Vagina (tissue), 2 donors: ENCODE measurements around the gene CREM. TPM values are rescaled to one million over a fixed set of nuclear protein-coding genes. Genes with fewer than 3 reads are reported as not detected.

Experiments
- DNase-seq, 2 donors: peaks; one replicate each; pipeline ENCODE4 v3.0.0-alpha.2; 2017; ENCODE audit errors: extremely low spot score in 2 of 2
- H3K27ac ChIP-seq: fragments of 200-600 bp; sonication (generic); one replicate; pipeline ENCODE4 v1.5.1; 2019
- H3K27me3 ChIP-seq: fragments of 200-600 bp; sonication (generic); one replicate; pipeline ENCODE4 v1.5.1; 2019
- H3K36me3 ChIP-seq, 2 donors: fragments of 200-600 bp; sonication (generic); one replicate each; pipeline ENCODE4 v1.5.1; 2017 to 2019
- H3K4me1 ChIP-seq: fragments of 200-600 bp; sonication (generic); one replicate; pipeline ENCODE4 v1.5.1; 2019
- H3K4me3 ChIP-seq, 2 donors: fragments of 200-600 bp; sonication (generic); 1 replicate in 1 of 2; 2 replicates in 1 of 2; pipeline ENCODE4 v1.5.1; 2016 to 2019
- H3K9me3 ChIP-seq: fragments of 200-600 bp; sonication (generic); one replicate; pipeline ENCODE4 v1.5.1; 2019
- POLR2A ChIP-seq, 2 donors: fragments of 450-650 bp; IDR thresholded peaks; one replicate each; pipeline ENCODE4 v1.6.1; 2017; ENCODE audit warnings: antibody characterized with exemption in 2 of 2, mild to moderate bottlenecking in 2 of 2, moderate library complexity in 2 of 2
- POLR2AphosphoS5 ChIP-seq, 2 donors: sonication (generic); formaldehyde crosslinking; IDR thresholded peaks; one replicate each; pipeline ENCODE4 v1.9.0; 2017; ENCODE audit warnings: antibody characterized with exemption in 2 of 2, mild to moderate bottlenecking in 2 of 2, low read depth in 1 of 2; ENCODE audit not compliant: insufficient read depth in 1 of 2
- intact Hi-C: fragments of 100-400 bp; cut with DNase I; formaldehyde crosslinking; loops from one replicate; pipeline ENCODE4 v1.15.1; 2023
- total RNA-seq: library from RNA; depleted of rRNA; stranded (reverse); fragments of >200 nt; gene quantifications from one replicate; pipeline ENCODE4 v1.2.3, GENCODE V29; 2016
- TF ChIP-seq, protein P1 (sequence below), 3 experiments: fragments of 450-650 bp in 2 of 3; fragments of 200-600 bp in 1 of 3; sonication (generic) in 1 of 3; IDR thresholded peaks; one replicate each; pipeline ENCODE4 v1.5.1; 2017 to 2019; ENCODE audit warnings: antibody characterized with exemption in 3 of 3, mild to moderate bottlenecking in 2 of 3, moderate library complexity in 2 of 3

Gene CREM
- total RNA-seq, 1 donor from 2014 or later = 32.9 TPM

DNA sequence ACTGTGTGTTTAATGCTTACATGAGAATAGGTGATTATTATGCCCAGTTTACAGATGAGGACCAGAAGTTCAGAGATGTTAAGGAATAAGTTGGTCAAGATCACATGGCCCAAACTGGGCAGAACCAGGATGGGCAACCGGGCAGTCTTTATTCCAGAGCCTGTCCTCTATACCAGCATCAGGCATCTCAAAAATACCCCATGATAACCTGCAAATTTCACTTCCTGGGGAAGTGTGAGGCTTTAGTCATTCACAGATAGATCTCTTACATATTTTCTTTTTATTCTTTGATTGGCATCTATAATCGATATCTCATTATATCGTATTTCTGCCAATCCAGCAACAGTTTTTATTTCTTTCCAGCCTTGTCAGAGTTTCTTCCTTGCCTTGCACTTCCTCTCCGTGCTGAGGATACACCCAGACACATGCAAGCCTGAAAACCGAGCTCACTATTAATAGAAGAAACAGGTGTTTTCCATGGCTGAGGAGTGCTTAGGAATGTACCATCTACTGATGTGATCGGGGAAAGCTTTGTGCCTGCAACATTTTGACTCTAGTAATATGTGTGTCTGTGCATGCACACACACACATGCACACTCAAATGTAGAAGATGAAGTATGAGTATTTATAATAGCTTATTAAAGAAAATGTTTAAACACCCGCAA, 82.4 kb downstream of the CREM start:
- no peaks in the 10 kb centered on the region for H3K27me3 ChIP-seq
- no peak overlapping the region for H3K4me3 ChIP-seq
- intact Hi-C loops = no loop called here
- DNase-seq = no peak
- no peaks in the 10 kb centered on the region for H3K9me3 ChIP-seq
- H3K27ac ChIP-seq = no peak overlapping the region
- TF ChIP-seq, protein P1, sequence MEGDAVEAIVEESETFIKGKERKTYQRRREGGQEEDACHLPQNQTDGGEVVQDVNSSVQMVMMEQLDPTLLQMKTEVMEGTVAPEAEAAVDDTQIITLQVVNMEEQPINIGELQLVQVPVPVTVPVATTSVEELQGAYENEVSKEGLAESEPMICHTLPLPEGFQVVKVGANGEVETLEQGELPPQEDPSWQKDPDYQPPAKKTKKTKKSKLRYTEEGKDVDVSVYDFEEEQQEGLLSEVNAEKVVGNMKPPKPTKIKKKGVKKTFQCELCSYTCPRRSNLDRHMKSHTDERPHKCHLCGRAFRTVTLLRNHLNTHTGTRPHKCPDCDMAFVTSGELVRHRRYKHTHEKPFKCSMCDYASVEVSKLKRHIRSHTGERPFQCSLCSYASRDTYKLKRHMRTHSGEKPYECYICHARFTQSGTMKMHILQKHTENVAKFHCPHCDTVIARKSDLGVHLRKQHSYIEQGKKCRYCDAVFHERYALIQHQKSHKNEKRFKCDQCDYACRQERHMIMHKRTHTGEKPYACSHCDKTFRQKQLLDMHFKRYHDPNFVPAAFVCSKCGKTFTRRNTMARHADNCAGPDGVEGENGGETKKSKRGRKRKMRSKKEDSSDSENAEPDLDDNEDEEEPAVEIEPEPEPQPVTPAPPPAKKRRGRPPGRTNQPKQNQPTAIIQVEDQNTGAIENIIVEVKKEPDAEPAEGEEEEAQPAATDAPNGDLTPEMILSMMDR (IDR thresholded peaks at IDR 0.05) = no peak
- TF ChIP-seq POLR2A (IDR thresholded peaks at IDR 0.05) (no peak), POLR2AphosphoS5 (IDR thresholded peaks at IDR 0.05; ENCODE audit: insufficient read depth in 1 of 2, low read depth in 1 of 2) (no peak)
- H3K36me3 ChIP-seq = no peaks in the 10 kb centered on the region
- no peaks in the 10 kb centered on the region for H3K4me1 ChIP-seq

GRCh38 chr10:35210961-35211360, 84.3 kb downstream of the CREM start:
- intact Hi-C loops = no loop called here
- H3K27ac ChIP-seq = no peak overlapping the region
- TF ChIP-seq, protein P1 (IDR thresholded peaks at IDR 0.05) = no peak
- TF ChIP-seq POLR2AphosphoS5 (IDR thresholded peaks at IDR 0.05; ENCODE audit: insufficient read depth in 1 of 2, low read depth in 1 of 2) (no peak), POLR2A (IDR thresholded peaks at IDR 0.05) (no peak)

DNA sequence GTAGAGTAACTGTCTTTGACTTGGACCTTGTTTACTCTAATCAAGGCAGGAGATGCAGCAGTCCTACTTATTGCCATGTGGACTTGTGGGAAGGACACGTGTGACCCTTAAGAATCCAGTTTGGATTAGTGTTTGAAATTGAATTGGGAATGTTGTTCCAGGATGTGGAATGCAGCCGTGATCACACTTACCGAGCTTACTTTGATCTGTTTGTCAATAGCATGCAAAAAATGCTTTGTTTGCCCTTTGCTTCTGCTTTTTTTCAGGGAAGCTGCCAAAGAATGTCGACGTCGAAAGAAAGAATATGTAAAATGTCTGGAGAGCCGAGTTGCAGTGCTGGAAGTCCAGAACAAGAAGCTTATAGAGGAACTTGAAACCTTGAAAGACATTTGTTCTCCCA, 84.7 kb downstream of the CREM start:
- Histone ChIP-seq H3K27ac (no peak overlapping the region), H3K9me3 (no peaks in the 10 kb centered on the region), H3K4me3 (no peak overlapping the region), H3K27me3 (no peaks in the 10 kb centered on the region), H3K4me1 (no peaks in the 10 kb centered on the region), H3K36me3 (no peaks in the 10 kb centered on the region)
- TF ChIP-seq POLR2A (IDR thresholded peaks at IDR 0.05) (no peak), POLR2AphosphoS5 (IDR thresholded peaks at IDR 0.05; ENCODE audit: insufficient read depth in 1 of 2, low read depth in 1 of 2) (no peak)
- TF ChIP-seq, protein P1 (IDR thresholded peaks at IDR 0.05) = no peak
- intact Hi-C loops = no loop called here
- DNase-seq = no peak

More at GRCh38 chr10:35210961-35211360, 84.3 kb downstream of the CREM start:
- no peaks in the 10 kb centered on the region for H3K9me3 ChIP-seq
- no peak overlapping the region for H3K4me3 ChIP-seq
- DNase-seq = no peak
- H3K27me3 ChIP-seq = no peaks in the 10 kb centered on the region
- H3K36me3 ChIP-seq = no peaks in the 10 kb centered on the region
- no peaks in the 10 kb centered on the region for H3K4me1 ChIP-seq

- no peaks in the 10 kb centered on the region for H3K27me3 ChIP-seq
- no peak for DNase-seq
- H3K36me3 ChIP-seq = no peaks in the 10 kb centered on the region
- H3K4me3 ChIP-seq = no peak overlapping the region
- TF ChIP-seq, protein P1 (IDR thresholded peaks at IDR 0.05) = no peak
- TF ChIP-seq POLR2A (IDR thresholded peaks at IDR 0.05) = no peak
- TF ChIP-seq POLR2AphosphoS5 (IDR thresholded peaks at IDR 0.05; ENCODE audit: insufficient read depth in 1 of 2, low read depth in 1 of 2) = no peak
- intact Hi-C loops = no loop called here
- no peaks in the 10 kb centered on the region for H3K4me1 ChIP-seq
- H3K27ac ChIP-seq = no peak overlapping the region
- H3K9me3 ChIP-seq = no peaks in the 10 kb centered on the region
Measured at GRCh38 chr10:35212856-35213255, 86.2 kb downstream of the CREM start.

DNA sequence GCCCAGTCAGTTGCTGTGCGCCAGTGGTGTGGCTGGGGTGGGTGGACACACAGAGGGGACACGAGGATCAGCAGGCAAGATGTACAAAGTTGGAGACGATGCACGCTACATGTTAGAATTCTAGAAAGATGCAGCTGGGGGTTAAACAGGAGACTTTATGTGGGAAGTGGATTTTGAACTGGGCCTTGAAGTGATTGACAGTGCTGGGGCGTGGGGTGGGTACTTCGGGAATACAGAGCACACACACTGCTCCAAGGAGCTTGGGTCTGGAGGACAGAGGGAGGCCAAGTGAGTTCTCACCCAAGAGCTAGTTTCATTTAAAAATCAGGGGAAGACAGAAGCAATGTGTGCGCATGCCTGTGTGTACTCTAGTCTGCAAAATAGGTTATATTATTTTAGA, 87.1 kb downstream of the CREM start:
- intact Hi-C loops = no loop called here
- no peak for DNase-seq
- TF ChIP-seq POLR2AphosphoS5 (IDR thresholded peaks at IDR 0.05; ENCODE audit: insufficient read depth in 1 of 2, low read depth in 1 of 2) = no peak
- TF ChIP-seq POLR2A (IDR thresholded peaks at IDR 0.05) = no peak
- TF ChIP-seq, protein P1 (IDR thresholded peaks at IDR 0.05) = no peak

More for the DNA sequence above, 87.1 kb downstream of the CREM start:
- H3K27me3 ChIP-seq = no peaks in the 10 kb centered on the region
- no peaks in the 10 kb centered on the region for H3K9me3 ChIP-seq
- H3K27ac ChIP-seq = no peak overlapping the region
- peaks cover 8% of the 10 kb centered on the region for H3K4me1 ChIP-seq
- no peaks in the 10 kb centered on the region for H3K36me3 ChIP-seq
- no peak overlapping the region for H3K4me3 ChIP-seq
